IPS-18c (cell line): ENCODE measurements around the gene PCNX3.
"Not testable (repeated sequence)": the region's sequence is repeated elsewhere in the genome, so short reads cannot be mapped to it uniquely, and the experiment has no call there.

Experiments used
- H3K4me3 ChIP-seq: 2 replicates; pipeline ENCODE4 v1.7.0; 2013; ENCODE audit warnings: low read depth, mild to moderate bottlenecking, low read length, moderate library complexity; ENCODE audit not compliant: insufficient read depth
- H3K9me3 ChIP-seq: one replicate; pipeline ENCODE4 v1.6.1; 2013; ENCODE audit warnings: mild to moderate bottlenecking, low read length, moderate library complexity; ENCODE audit not compliant: control insufficient read depth, insufficient read depth

Gene PCNX3

GRCh38 chr11:65683480-65683879, 67.9 kb downstream of the PCNX3 start:
- not testable (repeated sequence) for H3K9me3 ChIP-seq, H3K4me3 ChIP-seq

- H3K4me3 ChIP-seq, result no peak overlapping the region
- no peaks in the 10 kb centered on the region for H3K9me3 ChIP-seq
Observed at GRCh38 chr11:65685981-65686380, 70.4 kb downstream of the PCNX3 start.
